Stimulated activated CD4-positive, alpha-beta T cell treated with anti-CD3 and anti-CD28 coated beads, Interleukin-12 subunit alpha, Interleukin-12 subunit beta, amount 100 ng/mL, for 4 hours (primary cell): ENCODE data around the gene PRAF2.

Experiments
- DNase-seq: peaks from one replicate; pipeline ENCODE4 v3.0.0-alpha.2; 2020

PRAF2 gene

GRCh38 chrX:49041744-49042580 lies 31.8 kb downstream of the PRAF2 start:
- DNase-seq, result no peak

- DNase-seq, result no peak
Measured at GRCh38 chrX:49040376-49040955, 33.3 kb downstream of the PRAF2 start.

- peak; percentile 47 for DNase-seq
Measured at GRCh38 chrX:49039598-49040375, 34.0 kb downstream of the PRAF2 start.

GRCh38 chrX:49037883-49038475 lies 35.8 kb downstream of the PRAF2 start:
- DNase-seq, result no peak

DNA sequence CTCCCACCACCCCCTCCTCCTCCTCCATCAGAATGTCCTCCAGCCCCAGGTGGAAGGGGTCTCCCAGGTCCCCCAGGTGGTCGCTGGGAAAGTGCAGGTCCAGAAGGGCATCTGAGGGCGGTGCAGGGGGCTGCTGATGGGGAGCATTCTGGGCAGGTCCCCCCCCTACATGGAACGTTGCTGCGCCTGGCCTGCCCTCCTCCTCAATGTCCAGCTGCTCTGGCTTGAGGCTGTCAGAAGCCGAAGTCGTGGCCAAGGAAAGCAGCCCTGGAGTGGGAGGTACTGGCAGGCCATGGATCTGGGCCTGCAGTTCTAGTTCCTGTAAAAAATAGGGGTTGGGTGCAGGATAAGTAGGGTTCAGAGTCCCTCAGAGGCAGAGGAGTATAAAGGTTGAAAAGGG lies 43.5 kb downstream of the PRAF2 start:
- DNase-seq, result no peak

- DNase-seq, result no peak
Measured at GRCh38 chrX:49029876-49030275, 43.9 kb downstream of the PRAF2 start.
